HG03378 (cell line): ENCODE results near the gene PIGP.
"Not testable (repeated sequence)": the region's sequence is repeated elsewhere in the genome, so short reads cannot be mapped to it uniquely, and the experiment has no call there.

Experiments used
- ATAC-seq: cut with Tn5 transposase; IDR thresholded peaks from one replicate; pipeline ENCODE4 v1.9.1; 2021; ENCODE audit warnings: mild to moderate bottlenecking, moderate library complexity; ENCODE audit not compliant: unreplicated experiment

PIGP gene

GRCh38 chr21:37072988-37073416 lies at the start of gene PIGP, which contains the start of gene TTC3:
TSS of gene PIGP (minus strand) at chr21:37073071. CDS start at chr21:37072515, 556 bp downstream.
TSS of gene TTC3 (plus strand) at chr21:37073254. CDS start at chr21:37087258, 14,004 bp downstream.
- ATAC-seq, result peak; percentile 32

DNA sequence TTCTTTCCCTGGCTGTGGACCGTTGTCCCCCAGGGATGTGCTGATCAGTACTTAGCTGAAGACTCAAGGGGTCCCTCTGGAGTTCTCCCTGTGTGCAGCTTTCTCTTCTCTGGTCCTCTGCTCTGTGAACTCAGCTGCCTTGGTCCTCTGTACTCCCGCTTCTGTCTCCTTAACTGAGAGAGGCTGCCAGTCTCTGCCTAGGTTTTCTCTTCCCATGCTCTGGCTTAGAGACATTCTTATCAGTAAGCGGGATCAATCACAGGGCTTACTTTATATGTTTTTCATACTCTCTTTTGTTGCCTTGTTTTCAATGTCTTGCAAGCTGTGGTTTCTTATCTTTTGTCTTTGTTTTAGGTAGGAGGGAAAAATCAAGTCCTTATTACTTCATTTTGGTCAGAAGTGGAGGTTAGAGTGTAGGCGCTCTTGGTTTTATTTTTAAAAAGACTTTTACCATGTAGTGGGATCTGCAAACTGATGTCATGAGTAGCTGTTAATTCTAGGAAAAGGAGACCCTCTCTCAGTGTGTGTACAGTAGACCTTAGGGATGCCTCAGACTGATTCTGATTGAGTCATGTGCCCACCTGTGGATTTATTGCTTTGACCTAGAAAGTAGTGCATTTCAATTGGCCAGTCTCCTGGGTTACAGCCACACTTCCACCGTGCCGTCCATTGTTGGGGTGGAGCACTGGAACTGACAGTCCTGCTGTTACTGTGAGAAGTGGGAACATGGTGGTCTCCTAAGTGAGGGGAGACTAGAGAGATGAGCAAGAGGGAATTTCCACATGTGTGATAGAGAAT lies 46.7 kb upstream of the PIGP start:
- ATAC-seq, result no peak

GRCh38 chr21:37118187-37118826 lies 45.4 kb upstream of the PIGP start:
- ATAC-seq, result no peak

DNA sequence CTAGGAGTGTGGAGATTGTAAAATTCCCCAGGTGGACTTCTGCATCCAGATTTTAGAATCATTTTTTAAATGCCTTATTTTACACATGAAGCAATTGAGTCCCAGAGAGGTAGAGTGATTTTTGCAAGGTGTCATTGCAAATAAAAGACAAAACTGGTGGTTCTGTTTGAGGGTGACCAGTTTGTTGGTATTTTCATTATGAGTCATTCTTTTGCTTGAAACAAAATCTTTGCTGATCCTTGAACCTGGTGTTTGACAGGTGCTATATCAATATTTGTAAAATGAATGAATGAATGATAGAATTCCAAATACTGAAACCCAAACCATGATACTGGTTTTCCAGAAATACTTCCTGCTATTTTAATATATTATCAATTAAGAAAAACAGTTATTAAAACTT lies 44.3 kb upstream of the PIGP start:
- ATAC-seq, result no peak

DNA sequence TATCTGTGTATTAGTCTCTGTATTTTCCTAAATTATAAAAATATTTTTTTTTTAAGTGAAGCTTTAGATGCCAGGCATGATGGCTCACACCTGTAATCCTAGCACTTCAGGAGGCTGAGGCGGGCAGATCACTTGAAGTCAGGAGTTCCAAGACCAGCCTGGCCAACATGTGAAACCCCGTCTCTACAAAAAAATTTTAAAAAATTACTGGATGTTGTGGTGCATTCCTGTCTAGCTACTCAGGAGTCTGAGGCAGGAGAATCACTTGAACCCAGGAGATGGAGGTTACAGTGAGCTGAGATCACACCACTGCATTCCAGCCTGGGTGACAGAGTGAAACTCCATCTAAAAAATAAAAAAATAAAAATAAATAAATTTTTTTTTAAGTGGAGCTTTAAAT lies 43.6 kb upstream of the PIGP start:
- ATAC-seq, result not testable (repeated sequence)

DNA sequence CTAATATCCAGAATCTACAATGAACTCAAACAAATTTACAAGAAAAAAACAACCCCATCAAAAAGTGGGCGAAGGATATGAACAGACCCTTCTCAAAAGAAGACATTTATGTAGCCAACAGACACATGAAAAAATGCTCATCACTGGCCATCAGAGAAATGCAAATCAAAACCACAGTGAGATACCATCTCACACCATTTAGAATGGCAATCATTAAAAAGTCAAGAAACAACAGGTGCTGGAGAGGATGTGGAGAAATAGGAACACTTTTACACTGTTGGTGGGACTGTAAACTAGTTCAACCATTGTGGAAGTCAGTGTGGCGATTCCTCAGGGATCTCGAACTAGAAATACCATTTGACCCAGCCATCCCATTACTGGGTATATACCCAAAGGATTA lies 41.4 kb upstream of the PIGP start:
- not testable (repeated sequence) for ATAC-seq

DNA sequence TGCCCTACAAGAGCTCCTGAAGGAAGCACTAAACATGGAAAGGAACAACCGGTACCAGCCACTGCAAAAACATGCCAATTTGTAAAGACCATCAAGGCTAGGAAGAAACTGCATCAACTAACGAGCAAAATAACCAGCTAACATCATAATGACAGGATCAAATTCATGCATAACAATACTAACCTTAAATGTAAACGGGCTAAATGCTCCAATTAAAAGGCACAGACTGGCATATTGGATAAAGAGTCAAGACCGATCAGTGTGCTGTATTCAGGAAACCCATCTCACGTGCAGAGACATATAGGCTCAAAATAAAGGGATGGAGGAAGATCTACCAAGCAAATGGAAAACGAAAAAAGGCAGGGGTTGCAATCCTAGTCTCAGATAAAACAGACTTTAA lies 38.2 kb upstream of the PIGP start:
- not testable (repeated sequence) for ATAC-seq

GRCh38 chr21:37106998-37107397 lies 34.1 kb upstream of the PIGP start:
- ATAC-seq, result no peak

- not testable (repeated sequence) for ATAC-seq
Observed at GRCh38 chr21:37102746-37103145, 29.9 kb upstream of the PIGP start.

- no peak for ATAC-seq
Observed at GRCh38 chr21:37101384-37101783, 28.5 kb upstream of the PIGP start.

GRCh38 chr21:37100316-37100715 lies 27.4 kb upstream of the PIGP start:
- no peak for ATAC-seq

- no peak for ATAC-seq
Observed at GRCh38 chr21:37098751-37099150, 25.9 kb upstream of the PIGP start.

DNA sequence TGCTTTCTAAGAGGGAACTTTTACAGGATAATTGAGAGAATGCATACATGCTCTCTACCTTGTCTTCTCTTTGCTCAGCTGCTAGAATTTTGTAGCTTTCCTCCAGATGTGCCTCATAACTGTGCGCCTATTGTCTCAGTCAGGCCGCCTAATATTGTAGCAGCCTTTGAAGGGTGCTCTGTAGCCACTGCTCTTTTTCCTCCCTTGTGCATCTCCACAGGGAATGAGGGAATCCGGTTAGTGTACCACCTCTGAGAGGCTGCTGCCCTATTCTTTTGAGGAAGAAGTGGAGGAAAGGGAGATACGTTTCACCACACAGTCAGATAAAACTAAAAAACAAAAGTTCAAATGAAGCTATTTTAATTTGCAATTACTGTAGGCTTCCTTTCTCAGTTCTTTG lies 22.9 kb upstream of the PIGP start:
- no peak for ATAC-seq

DNA sequence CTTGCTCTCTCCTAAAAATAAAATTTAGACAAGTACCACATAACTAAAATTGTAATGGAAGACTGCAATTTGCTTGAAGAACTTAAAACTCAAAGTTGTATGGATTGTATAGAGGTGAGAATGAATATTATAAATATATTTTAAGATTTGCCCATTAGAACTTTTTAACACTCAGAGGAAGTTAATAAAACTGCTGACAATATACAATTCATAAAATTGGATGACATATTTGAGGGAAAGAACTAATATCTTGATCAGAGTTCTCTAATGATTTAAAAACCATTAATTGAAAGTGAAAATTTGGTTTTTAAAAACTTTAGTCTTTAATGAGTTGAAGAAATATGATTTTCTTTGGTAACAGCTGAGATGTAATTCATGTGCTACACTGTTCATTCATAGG lies 21.1 kb upstream of the PIGP start:
- no peak for ATAC-seq

DNA sequence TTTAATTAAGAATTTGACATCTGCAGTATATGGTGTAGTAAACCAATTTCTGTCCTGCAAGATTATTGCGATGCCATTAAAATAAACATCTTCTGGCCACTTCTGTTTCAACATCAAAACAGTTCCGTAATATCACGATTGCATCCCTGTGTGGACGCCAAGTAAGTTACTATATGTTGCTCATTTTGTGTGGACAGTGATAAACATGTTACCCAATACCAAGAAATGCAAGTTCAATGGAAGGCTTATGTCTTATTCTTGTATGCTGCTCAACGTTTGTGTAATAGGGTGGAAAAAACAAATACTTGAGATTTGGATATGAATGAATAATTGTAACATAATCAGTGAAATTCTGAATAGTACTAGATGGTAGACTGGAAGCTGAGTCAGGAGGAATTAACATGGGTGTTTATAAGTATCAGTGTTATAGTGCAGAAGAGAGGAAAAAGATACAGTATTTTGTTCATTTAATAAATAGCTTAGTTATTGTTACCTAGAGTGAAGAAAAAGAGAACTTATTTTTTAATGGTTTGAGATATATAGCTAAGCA lies 15.4 kb upstream of the PIGP start:
- ATAC-seq, result no peak

DNA sequence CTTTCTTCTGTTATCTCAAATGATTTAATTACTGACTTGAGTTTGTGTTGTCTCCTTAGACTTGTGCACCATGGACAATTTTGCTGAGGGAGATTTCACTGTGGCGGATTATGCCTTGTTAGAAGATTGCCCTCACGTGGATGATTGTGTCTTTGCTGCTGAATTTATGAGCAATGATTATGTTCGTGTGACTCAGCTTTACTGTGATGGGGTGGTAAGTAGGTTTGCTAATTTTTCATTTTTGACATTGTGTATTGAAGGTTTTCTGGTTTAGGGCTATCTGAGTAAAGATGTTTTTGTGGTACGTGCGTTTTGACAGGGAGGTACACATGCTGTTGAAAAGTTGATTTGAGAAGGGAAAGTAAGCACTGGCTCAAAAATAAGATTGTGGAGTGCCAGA lies 14.3 kb upstream of the PIGP start:
- no peak for ATAC-seq

DNA sequence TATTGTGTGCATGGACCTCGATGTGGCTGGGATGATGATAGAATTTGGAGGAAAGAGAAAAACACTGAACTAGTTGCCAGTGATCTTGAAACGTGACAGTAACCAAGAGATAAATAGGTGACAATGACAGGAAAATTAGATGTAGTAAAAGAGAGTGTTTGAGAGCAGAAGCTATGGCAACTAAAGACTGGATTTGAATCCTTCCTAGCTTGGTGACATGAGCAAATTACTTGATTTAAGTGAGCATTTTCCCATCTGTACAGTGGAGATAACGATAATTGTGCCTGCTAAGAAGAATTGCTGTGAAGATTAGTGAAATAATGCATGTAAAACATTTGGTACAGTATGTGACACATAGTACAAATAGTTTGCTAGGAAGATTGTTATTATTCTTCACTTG lies 12.9 kb upstream of the PIGP start:
- ATAC-seq, result no peak

GRCh38 chr21:37082856-37083528 lies 10.1 kb upstream of the PIGP start:
- ATAC-seq, result no peak

DNA sequence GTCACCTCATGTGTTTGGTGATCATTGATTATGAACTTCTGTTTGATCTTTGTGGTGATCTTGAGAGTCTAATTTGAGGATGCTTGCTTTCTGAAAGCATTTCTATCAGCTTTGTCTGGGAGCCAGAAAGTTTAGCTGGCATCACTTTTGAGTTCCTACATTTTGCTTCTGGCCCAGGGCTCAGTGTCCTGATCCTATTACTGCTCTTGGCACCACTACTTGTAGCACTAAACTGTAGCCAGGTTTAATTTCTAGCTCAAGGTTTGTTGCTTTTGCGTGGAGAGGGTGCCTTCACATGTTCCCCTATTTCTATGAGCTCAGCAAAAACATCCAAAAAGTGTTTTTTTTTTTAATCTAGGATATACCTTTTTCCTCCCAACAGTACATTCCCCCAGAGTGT lies 9.5 kb upstream of the PIGP start:
- no peak for ATAC-seq

- no peak for ATAC-seq
Observed at GRCh38 chr21:37079211-37079824, 6.4 kb upstream of the PIGP start.

- no peak for ATAC-seq
Observed at GRCh38 chr21:37077403-37077802, 4.5 kb upstream of the PIGP start.
